ENCODE results near the gene OPN1MW3. TPM values are rescaled to one million over a fixed set of nuclear protein-coding genes. Genes with fewer than 3 reads are reported as not detected.
"Not testable (repeated sequence)": the region's sequence is repeated elsewhere in the genome, so short reads cannot be mapped to it uniquely, and the experiment has no call there.

OPN1MW3 gene
- total RNA-seq, result under 1 TPM in 4 of 8 experiments, not detected in 4; 0.09 to 0.31 (median 0.21) TPM

GRCh38 chrX:154257282-154257681 is at the start of gene OPN1MW3:
Gene OPN1MW3, plus strand, starts transcription at chrX:154257582. Its CDS starts 38 bp downstream, at chrX:154257620.
- no CpG with 5 or more reads among the region's 17 CpGs for WGBS, 10 experiments
- ATAC-seq (replicated peaks in 6 of 8); H3K4me3 ChIP-seq; in situ Hi-C loops (cut with MboI; ENCODE audit: low pct_unique_long_range_greater_than_20kb in 2 of 9, low sequenced_read_pairs in 9 of 9, unreplicated experiment in 9 of 9); H3K27ac ChIP-seq; H3K4me1 ChIP-seq (replicated peaks in 1 of 2): not testable (repeated sequence)

GRCh38 chrX:154209670-154210418 is 47.5 kb upstream of the OPN1MW3 start:
- peak; percentile 29 to 99 (median 98) for ATAC-seq (replicated peaks in 6 of 8)
- no CpG with 5 or more reads among the region's 21 CpGs for WGBS, 10 experiments
- H3K4me3 ChIP-seq; in situ Hi-C loops (cut with MboI; ENCODE audit: low pct_unique_long_range_greater_than_20kb in 2 of 9, low sequenced_read_pairs in 9 of 9, unreplicated experiment in 9 of 9); H3K27ac ChIP-seq; H3K4me1 ChIP-seq (replicated peaks in 1 of 2): not testable (repeated sequence)

GRCh38 chrX:154211057-154211456 is 46.3 kb upstream of the OPN1MW3 start:
- H3K4me1 ChIP-seq (replicated peaks in 1 of 2); in situ Hi-C loops (cut with MboI; ENCODE audit: low pct_unique_long_range_greater_than_20kb in 2 of 9, low sequenced_read_pairs in 9 of 9, unreplicated experiment in 9 of 9); ATAC-seq (replicated peaks in 6 of 8); H3K27ac ChIP-seq; H3K4me3 ChIP-seq: not testable (repeated sequence)
- WGBS, 10 experiments, result no CpG with 5 or more reads among the region's 9 CpGs

DNA sequence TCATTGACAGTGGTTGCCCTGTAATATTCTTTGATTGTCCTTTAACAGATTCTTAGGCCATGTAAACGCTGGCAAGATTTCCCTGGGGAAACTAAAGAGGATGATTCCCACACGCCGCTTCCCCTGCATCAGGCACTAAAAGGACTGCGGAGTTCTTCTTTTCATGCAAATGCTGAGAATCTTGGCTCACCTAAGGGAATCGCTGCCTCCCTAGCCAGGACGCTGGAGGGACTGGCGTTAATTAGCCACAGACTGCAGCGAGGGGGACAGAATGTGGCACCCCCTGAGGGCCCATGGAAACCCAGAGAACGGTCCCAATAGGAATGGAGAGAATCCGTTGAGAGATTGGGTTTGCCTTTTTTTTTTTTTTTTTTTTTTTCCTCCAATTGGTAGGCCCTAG is 45.9 kb upstream of the OPN1MW3 start:
- in situ Hi-C loops (cut with MboI; ENCODE audit: low pct_unique_long_range_greater_than_20kb in 2 of 9, low sequenced_read_pairs in 9 of 9, unreplicated experiment in 9 of 9), result not testable (repeated sequence)

GRCh38 chrX:154219456-154219855 is 37.9 kb upstream of the OPN1MW3 start, which contains the start of gene OPN1MW2:
Gene OPN1MW2, plus strand, starts transcription at chrX:154219756. Its CDS starts 60 bp downstream, at chrX:154219816.
- H3K4me1 ChIP-seq (replicated peaks in 1 of 2); H3K4me3 ChIP-seq; in situ Hi-C loops (cut with MboI; ENCODE audit: low pct_unique_long_range_greater_than_20kb in 2 of 9, low sequenced_read_pairs in 9 of 9, unreplicated experiment in 9 of 9); H3K27ac ChIP-seq; ATAC-seq (replicated peaks in 6 of 8): not testable (repeated sequence)
- WGBS, 10 experiments, result no CpG with 5 or more reads among the region's 16 CpGs

More for the DNA sequence above, 45.9 kb upstream of the OPN1MW3 start:
- no CpG with 5 or more reads among the region's 10 CpGs for WGBS, 10 experiments
- not testable (repeated sequence) for H3K4me3 ChIP-seq; H3K4me1 ChIP-seq (replicated peaks in 1 of 2); H3K27ac ChIP-seq; ATAC-seq (replicated peaks in 6 of 8)

- H3K4me1 ChIP-seq (replicated peaks in 1 of 2); H3K4me3 ChIP-seq; H3K27ac ChIP-seq; in situ Hi-C loops (cut with MboI; ENCODE audit: low pct_unique_long_range_greater_than_20kb in 2 of 9, low sequenced_read_pairs in 9 of 9, unreplicated experiment in 9 of 9): not testable (repeated sequence)
- no CpG with 5 or more reads among the region's 6 CpGs for WGBS, 10 experiments
- ATAC-seq (replicated peaks in 6 of 8), result peak in 2 of 8 experiments; percentile 53
Measured at GRCh38 chrX:154225292-154225691, 32.1 kb upstream of the OPN1MW3 start.

- in situ Hi-C loops (cut with MboI; ENCODE audit: low pct_unique_long_range_greater_than_20kb in 2 of 9, low sequenced_read_pairs in 9 of 9, unreplicated experiment in 9 of 9); ATAC-seq (replicated peaks in 6 of 8); H3K4me1 ChIP-seq (replicated peaks in 1 of 2); H3K4me3 ChIP-seq; H3K27ac ChIP-seq: not testable (repeated sequence)
- no CpG with 5 or more reads among the region's 9 CpGs for WGBS, 10 experiments
Measured at GRCh38 chrX:154226706-154227105, 30.7 kb upstream of the OPN1MW3 start.

DNA sequence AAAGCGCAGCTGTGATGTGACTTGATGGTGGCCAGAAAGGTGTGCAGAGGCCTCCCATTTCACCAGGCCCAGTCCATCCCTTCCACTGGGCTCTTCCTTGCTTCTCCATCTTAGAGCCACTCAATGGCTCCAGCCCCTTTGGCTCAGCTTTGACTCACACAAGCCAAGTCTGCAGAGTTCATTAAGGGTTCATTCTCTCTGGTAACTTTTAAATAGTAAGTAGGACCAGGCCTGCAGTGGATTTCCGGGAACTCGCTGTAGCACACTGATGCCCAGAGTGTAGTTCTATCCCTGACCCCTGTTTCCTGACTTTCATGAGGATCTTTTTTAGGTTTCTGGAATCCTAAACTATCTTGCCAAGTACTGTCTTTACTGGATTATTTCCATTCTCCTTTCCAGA is 25.9 kb upstream of the OPN1MW3 start:
- H3K4me1 ChIP-seq (replicated peaks in 1 of 2); in situ Hi-C loops (cut with MboI; ENCODE audit: low pct_unique_long_range_greater_than_20kb in 2 of 9, low sequenced_read_pairs in 9 of 9, unreplicated experiment in 9 of 9); H3K4me3 ChIP-seq; H3K27ac ChIP-seq; ATAC-seq (replicated peaks in 6 of 8): not testable (repeated sequence)
- no CpG with 5 or more reads among the region's 3 CpGs for whole genome bisulfite sequencing, 10 experiments

DNA sequence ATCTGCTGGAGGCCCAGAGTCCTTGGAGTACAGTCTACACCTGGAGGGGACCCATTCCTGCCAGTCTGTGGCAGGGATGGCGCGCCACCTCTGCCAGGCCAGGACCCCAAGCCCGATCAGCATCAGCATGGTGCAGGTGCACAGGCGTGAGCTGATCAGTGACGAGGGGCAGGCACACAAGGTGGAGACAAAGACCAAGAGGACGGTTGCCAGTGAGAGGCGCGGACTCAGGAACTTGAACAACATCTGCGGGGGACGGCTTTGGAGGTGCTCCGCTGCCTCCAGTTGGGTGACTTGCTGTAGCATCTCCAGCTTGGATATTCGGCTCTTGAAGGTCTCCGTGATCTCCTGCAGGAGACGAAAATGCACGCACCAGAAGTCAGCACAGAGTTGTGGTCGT is 23.8 kb upstream of the OPN1MW3 start:
- H3K27ac ChIP-seq; in situ Hi-C loops (cut with MboI; ENCODE audit: low pct_unique_long_range_greater_than_20kb in 2 of 9, low sequenced_read_pairs in 9 of 9, unreplicated experiment in 9 of 9); ATAC-seq (replicated peaks in 6 of 8); H3K4me1 ChIP-seq (replicated peaks in 1 of 2); H3K4me3 ChIP-seq: not testable (repeated sequence)
- no CpG with 5 or more reads among the region's 16 CpGs for WGBS, 10 experiments

DNA sequence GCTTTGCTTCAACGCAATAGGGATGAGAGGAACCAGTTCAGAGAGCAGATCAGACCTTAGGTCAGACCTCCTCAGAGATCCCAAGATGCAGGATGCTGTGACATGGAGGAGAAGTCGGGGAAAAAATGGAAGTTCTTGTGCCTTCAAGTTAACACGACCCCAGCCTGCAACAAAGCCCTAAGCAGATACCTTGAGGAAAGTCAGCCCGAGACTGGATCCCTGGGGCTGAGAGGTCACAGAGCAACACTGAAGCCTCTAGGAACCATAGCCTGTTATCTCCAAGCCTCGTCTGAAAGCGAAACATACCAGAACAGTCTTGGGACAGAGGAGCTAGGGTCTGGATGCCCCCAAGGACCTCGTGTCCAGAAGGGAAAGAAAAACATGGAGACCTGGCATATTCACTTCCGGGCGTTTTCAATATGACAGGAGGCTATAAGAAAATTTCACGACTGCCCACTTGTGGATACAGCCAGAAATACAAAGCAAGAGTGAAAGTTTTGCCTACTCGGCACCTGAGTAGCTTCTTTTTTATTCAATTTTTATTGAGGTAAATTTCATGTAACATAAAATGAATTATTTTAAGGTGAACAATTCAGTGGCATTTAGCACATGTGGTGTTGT is 18.3 kb upstream of the OPN1MW3 start:
- in situ Hi-C loops (cut with MboI; ENCODE audit: low pct_unique_long_range_greater_than_20kb in 2 of 9, low sequenced_read_pairs in 9 of 9, unreplicated experiment in 9 of 9); H3K27ac ChIP-seq; H3K4me3 ChIP-seq; H3K4me1 ChIP-seq (replicated peaks in 1 of 2); ATAC-seq (replicated peaks in 6 of 8): not testable (repeated sequence)
- no CpG with 5 or more reads among the region's 11 CpGs for WGBS, 10 experiments

- H3K4me1 ChIP-seq (replicated peaks in 1 of 2); ATAC-seq (replicated peaks in 6 of 8); in situ Hi-C loops (cut with MboI; ENCODE audit: low pct_unique_long_range_greater_than_20kb in 2 of 9, low sequenced_read_pairs in 9 of 9, unreplicated experiment in 9 of 9); H3K27ac ChIP-seq; H3K4me3 ChIP-seq: not testable (repeated sequence)
- 48 to 100% (median 82%) methylated on average over 1 to 4 of the region's 8 CpGs; no CpG with 5 or more reads in 4 of the 10 experiments for WGBS, 10 experiments
Measured at GRCh38 chrX:154239982-154240503, 17.3 kb upstream of the OPN1MW3 start.

GRCh38 chrX:154247377-154248045 is 9.9 kb upstream of the OPN1MW3 start:
- H3K4me1 ChIP-seq (replicated peaks in 1 of 2); in situ Hi-C loops (cut with MboI; ENCODE audit: low pct_unique_long_range_greater_than_20kb in 2 of 9, low sequenced_read_pairs in 9 of 9, unreplicated experiment in 9 of 9): not testable (repeated sequence)
- whole genome bisulfite sequencing, 10 experiments, result no CpG with 5 or more reads among the region's 17 CpGs

DNA sequence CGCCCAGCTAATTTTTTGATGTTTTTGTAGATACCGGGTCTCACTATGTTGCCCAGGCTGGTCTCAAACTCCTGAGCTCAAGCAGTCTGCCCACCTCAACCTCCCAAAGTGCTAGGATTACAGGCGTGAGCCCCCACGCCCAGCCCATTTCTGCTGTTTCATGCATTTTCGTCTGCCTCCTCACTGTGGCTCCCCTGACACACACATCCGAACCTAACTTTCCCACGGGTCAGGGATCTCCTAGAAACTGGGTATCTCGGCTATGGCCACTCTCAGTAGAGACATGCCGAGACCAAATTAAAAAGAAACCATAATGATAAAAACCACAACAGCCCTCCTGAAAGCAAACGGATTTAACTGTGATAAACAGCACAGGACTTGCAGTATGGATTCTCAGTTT is 9.3 kb upstream of the OPN1MW3 start:
- no CpG with 5 or more reads among the region's 10 CpGs for WGBS, 10 experiments
- ATAC-seq (replicated peaks in 6 of 8); in situ Hi-C loops (cut with MboI; ENCODE audit: low pct_unique_long_range_greater_than_20kb in 2 of 9, low sequenced_read_pairs in 9 of 9, unreplicated experiment in 9 of 9); H3K4me3 ChIP-seq; H3K4me1 ChIP-seq (replicated peaks in 1 of 2); H3K27ac ChIP-seq: not testable (repeated sequence)

More at GRCh38 chrX:154247377-154248045, 9.9 kb upstream of the OPN1MW3 start:
- not testable (repeated sequence) for H3K27ac ChIP-seq, H3K4me3 ChIP-seq
- peak in 7 of 8 experiments; percentile 89 to 99 (median 99) for ATAC-seq (replicated peaks in 6 of 8)
